GM19463 (cell line): Measurements from ENCODE around the gene CPEB4.

Source experiments
- ATAC-seq: cut with Tn5 transposase; IDR thresholded peaks from one replicate; pipeline ENCODE4 v1.9.1; 2021; ENCODE audit warnings: mild to moderate bottlenecking, moderate library complexity; ENCODE audit not compliant: unreplicated experiment

The CPEB4 gene

DNA sequence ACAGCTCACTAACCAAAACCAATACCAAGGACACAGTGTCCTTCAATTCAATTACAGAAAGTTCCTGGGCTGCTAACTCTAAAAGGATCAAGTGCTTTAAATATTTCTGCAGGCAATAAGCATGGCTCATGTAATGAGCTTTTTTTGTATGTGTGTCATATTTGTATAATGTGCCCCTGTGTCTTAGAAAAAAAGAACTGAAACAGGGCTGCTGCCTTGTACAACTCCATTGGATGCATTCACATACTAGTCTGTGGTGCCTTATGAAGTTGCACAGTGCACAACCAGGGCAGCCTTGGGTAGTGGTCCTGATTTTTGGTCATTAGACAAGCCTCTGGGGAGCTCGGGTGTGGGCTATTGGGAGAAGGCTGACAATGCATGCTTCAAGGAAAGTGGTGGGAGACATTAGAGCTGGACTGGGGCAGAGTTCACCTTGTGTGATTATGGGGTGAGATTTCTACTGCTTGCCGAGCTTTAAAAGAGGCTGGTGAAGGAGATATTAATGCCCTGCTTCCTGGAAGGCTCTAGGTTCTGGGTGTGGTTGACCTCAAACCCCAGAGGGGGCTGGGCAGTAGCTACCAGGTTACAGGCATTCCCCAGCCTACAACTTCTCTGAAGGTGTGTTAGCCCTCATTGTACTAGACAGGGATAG is 3.6 kb upstream of the CPEB4 start:
- peak; percentile 17 for ATAC-seq

DNA sequence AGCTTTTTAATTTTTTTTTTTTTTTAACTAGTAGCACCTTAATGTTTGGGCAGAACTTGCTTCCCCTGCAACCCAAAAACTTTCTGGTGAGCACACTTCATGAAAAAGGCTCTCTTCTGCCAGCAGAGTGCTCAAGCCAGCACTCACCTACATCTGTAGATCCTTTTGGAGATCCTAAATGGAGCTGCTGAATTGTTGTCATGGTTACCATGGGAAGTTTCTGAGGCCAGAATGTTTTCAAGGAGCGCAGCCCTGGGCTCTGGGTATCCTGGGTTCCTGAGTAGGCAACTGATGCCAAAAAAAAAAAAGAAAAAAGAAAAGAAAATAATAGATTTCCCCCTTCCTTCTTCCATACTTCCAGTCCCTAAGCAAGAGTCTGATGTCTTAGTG is 3.1 kb upstream of the CPEB4 start:
- no peak for ATAC-seq

GRCh38 chr5:173885475-173886010 is 2.6 kb upstream of the CPEB4 start:
- no peak for ATAC-seq

DNA sequence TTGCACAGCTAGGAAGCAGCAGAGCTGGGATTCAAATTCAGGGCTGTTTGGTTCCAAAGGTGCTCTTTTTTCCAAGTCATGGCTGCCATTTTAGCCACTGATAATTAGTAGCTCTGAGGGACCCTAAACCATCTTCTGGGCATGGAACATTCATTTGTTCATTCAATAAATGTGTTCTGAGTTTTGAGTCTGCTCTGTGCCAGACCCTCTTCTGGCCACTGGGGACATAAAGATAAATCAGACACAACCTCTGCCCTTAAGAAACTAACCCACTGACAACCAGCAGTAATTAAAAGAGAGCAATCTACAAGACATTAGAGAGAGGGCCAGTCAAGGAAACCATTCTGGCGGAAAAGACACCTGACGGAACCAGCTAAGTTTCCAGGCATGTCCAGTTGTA is 2.0 kb upstream of the CPEB4 start:
- ATAC-seq = no peak

DNA sequence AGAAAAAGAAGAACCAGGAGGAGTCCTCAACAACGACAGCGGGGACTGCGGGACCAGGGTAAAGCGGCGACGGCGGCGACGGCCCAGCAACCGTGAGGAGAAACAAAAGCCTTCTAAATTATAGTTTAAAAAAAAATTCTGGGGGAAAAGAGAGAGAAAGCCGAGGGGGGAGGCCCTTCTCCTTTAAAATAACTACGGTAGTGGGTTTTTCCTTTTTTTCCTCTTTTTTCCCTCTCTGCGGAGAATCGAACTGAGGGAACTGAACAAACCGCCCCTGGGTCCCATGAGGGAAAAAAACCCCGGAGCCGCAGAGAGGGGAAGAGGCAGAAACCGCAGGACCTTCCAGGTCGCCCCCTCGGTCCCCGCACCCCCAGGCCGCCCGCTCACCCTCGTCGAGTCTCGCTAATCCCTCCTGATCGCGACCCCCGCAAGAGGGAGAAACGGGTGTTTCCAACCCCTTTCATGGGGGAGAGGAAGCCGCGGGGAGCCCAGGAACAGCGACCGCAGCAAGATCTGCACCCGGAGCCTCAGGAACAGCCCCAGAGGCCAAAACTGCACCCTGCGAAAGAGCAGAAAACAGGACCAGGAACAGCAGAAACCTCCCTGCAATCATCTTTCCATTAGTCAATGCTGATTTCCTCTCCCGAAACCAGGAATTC is 453 bp downstream of the CPEB4 start:
- ATAC-seq = no peak

DNA sequence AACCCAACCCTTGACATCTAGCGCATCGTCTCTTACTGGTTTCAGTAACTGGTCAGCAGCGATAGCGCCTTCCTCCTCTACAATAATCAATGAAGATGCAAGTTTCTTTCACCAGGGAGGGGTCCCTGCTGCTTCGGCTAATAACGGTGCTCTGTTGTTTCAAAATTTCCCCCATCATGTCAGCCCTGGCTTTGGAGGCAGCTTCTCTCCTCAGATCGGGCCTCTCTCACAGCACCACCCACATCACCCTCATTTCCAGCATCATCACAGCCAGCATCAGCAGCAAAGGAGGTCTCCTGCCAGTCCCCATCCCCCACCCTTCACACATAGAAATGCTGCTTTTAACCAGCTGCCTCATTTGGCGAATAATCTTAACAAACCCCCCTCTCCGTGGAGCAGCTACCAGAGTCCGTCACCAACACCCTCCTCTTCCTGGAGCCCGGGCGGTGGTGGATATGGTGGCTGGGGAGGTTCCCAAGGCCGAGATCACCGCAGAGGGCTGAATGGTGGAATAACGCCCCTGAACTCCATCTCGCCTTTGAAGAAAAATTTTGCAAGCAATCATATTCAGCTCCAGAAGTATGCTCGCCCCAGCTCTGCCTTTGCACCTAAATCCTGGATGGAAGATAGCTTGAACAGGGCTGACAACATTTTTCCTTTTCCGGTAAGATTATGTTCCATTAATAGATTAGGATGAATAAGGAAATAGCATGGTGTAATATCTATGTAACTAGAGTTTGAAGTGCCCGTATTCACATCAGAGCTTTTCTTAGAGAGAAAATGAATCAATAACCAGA is 2.2 kb downstream of the CPEB4 start:
- no peak for ATAC-seq

- no peak for ATAC-seq
Observed at GRCh38 chr5:173891308-173892116, 3.4 kb downstream of the CPEB4 start.

GRCh38 chr5:173893192-173893561 is 5.0 kb downstream of the CPEB4 start:
- ATAC-seq = no peak

- ATAC-seq = no peak
Observed at GRCh38 chr5:173895401-173896165, 7.4 kb downstream of the CPEB4 start.

DNA sequence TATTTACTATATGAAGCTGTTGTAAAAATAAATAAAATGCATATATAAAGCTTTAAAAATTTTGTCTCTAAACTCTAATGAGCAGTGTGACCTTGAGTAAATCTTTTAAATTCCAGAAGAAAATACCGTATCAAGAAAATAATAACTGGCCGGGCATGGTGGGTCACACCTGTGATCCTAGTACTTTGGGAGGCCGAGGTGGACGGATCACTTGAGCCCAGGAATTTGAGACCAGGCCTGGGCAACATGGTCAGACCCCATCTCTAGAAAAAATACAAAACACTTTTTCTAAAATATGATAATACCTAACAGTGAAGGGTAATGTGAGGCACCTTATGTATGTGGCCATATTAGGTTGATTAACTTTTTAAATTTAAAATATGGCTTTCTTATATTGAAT is 8.5 kb downstream of the CPEB4 start:
- ATAC-seq = no peak

- no peak for ATAC-seq
Observed at GRCh38 chr5:173901705-173902104, 13.6 kb downstream of the CPEB4 start.

DNA sequence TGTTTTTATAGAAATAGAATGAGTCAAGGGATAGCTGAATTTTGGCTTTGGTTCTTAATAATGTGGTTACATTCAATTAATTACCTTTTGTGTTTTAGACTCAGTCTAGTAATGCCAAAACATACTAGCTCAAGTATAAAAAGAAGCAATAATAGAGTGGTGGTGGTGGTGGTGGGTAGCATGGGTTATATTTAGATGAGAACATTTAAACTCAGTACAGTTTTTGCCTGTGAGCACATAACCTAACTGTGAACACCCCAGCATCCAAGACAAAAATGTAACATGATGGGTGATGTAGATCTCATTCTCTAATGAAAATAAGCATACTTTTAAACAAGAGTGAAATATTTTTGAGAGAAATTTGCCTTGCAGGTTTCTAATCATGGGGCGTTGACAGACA is 14.2 kb downstream of the CPEB4 start:
- ATAC-seq = no peak

DNA sequence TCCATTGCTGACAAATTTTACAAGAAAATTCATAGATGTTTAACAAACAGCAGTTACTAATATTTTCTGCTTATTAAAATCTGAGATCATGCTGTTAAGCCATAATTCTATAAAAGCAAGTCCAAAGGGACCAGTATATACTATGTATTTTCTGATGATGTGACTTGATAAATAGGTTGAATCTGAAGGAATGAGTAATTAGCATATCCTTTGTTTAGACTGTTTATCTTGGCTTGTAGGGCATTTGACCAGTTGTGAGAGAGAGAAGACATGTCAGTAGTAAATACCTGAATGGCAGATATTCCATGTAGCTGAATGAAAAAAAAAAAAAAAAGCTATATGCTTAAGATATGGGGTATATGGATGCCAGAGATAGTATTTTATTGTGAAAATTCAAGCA is 14.6 kb downstream of the CPEB4 start:
- no peak for ATAC-seq

GRCh38 chr5:173903396-173904140 is 15.4 kb downstream of the CPEB4 start:
- no peak for ATAC-seq

DNA sequence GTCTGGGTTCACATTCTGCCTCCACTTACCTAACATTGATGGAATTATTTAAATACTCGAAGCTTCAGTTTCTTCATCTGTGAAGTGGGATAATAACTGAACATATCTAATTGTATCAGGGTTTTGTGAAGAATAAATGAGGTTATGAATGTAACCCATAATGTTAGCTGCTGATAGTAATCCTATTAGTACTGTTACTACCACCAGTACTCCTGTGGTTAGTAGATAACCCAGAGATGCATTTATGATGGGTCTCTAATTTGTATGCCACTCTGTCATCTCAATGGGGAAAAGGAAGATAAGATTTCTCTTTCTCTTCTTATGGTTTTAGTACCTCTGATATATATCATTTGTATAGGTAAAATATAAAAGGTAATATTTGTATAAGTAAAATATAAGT is 16.0 kb downstream of the CPEB4 start:
- no peak for ATAC-seq

DNA sequence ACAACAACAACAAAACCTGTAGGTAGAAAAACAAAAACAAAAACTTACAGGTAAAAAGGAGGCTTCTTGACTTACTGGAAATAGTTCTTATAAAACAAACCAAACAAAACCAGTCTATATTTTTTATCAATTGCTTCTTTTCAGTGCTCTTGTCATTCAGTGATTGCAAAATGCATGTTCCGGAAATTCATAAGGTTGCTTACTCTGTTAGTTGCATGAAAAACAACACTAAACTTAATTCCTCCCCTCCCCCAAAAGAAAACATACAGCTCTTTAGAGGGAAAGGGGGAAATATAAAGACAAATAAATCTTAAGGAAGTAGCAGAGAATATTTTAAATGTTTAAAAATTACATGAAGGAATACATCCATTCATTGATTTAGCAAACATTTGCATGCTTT is 19.1 kb downstream of the CPEB4 start:
- no peak for ATAC-seq

- no peak for ATAC-seq
Observed at GRCh38 chr5:173907686-173908371, 19.7 kb downstream of the CPEB4 start.

GRCh38 chr5:173909199-173909598 is 21.1 kb downstream of the CPEB4 start:
- ATAC-seq = no peak

GRCh38 chr5:173910215-173910614 is 22.1 kb downstream of the CPEB4 start:
- no peak for ATAC-seq
